Activated naive CD8-positive, alpha-beta T cell treated with anti-CD3 and anti-CD28 coated beads, Interleukin-2, amount 50 U/mL, for 16 hours (primary cell): ENCODE measurements around the gene CLIC6.
"Not testable (repeated sequence)": the region's sequence is repeated elsewhere in the genome, so short reads cannot be mapped to it uniquely, and the experiment has no call there.

Experiments
- DNase-seq: peaks from one replicate; pipeline ENCODE4 v3.0.0-alpha.2; 2020; ENCODE audit warnings: low read depth, low spot score

The CLIC6 gene

GRCh38 chr21:34692458-34693020 lies 23.7 kb downstream of the CLIC6 start:
- no peak for DNase-seq

- peak; percentile 14 for DNase-seq
These were observed 24.5 kb downstream of the CLIC6 start for GRCh38 chr21:34693192-34693810.

- DNase-seq = no peak
These were observed 26.6 kb downstream of the CLIC6 start for GRCh38 chr21:34695434-34695833.

- DNase-seq = no peak
These were observed 27.3 kb downstream of the CLIC6 start for GRCh38 chr21:34696121-34696520.

GRCh38 chr21:34697826-34698225 lies 29.0 kb downstream of the CLIC6 start:
- no peak for DNase-seq

GRCh38 chr21:34698270-34699015 lies 29.6 kb downstream of the CLIC6 start:
- DNase-seq = no peak

- no peak for DNase-seq
These were observed 31.8 kb downstream of the CLIC6 start for GRCh38 chr21:34700605-34701004.

GRCh38 chr21:34701726-34702125 lies 32.9 kb downstream of the CLIC6 start:
- DNase-seq = no peak

GRCh38 chr21:34702341-34703170 lies 33.8 kb downstream of the CLIC6 start:
- DNase-seq = no peak

- no peak for DNase-seq
These were observed 34.8 kb downstream of the CLIC6 start for GRCh38 chr21:34703571-34703970.

- no peak for DNase-seq
These were observed 35.3 kb downstream of the CLIC6 start for GRCh38 chr21:34704119-34704518.

- no peak for DNase-seq
These were observed 36.2 kb downstream of the CLIC6 start for GRCh38 chr21:34705011-34705410.

GRCh38 chr21:34706337-34706736 lies 37.5 kb downstream of the CLIC6 start:
- no peak for DNase-seq

GRCh38 chr21:34707876-34708325 lies 39.1 kb downstream of the CLIC6 start:
- DNase-seq = no peak

- DNase-seq = no peak
These were observed 44.8 kb downstream of the CLIC6 start for GRCh38 chr21:34713621-34714020.

GRCh38 chr21:34715518-34715917 lies 46.7 kb downstream of the CLIC6 start:
- no peak for DNase-seq

- DNase-seq = no peak
These were observed 47.3 kb downstream of the CLIC6 start for GRCh38 chr21:34715985-34716596.

- DNase-seq = not testable (repeated sequence)
These were observed 49.7 kb downstream of the CLIC6 start for GRCh38 chr21:34718529-34718928.

GRCh38 chr21:34722684-34723300 lies 54.0 kb downstream of the CLIC6 start:
- no peak for DNase-seq

- DNase-seq = no peak
These were observed 55.5 kb downstream of the CLIC6 start for GRCh38 chr21:34724131-34724856.

GRCh38 chr21:34724857-34725195 lies 56.0 kb downstream of the CLIC6 start:
- no peak for DNase-seq
